Parathyroid adenoma (tissue), 2 donors: ENCODE measurements around the gene TMEM131L.
"Not testable (repeated sequence)": the region's sequence is repeated elsewhere in the genome, so short reads cannot be mapped to it uniquely, and the experiment has no call there.

ENCODE experiments used
- H2AFZ ChIP-seq: fragments of 300-600 bp; sonication (generic); one replicate; pipeline ENCODE4 v1.7.0; 2017; ENCODE audit warnings: antibody characterized with exemption, mild to moderate bottlenecking
- H3K27ac ChIP-seq: fragments of 300-600 bp; sonication (generic); one replicate; pipeline ENCODE4 v1.7.0; 2017
- H3K27me3 ChIP-seq: fragments of 300-600 bp; sonication (generic); one replicate; pipeline ENCODE4 v1.7.0; 2017; ENCODE audit warnings: low read length; ENCODE audit not compliant: control insufficient read depth, insufficient read depth
- H3K36me3 ChIP-seq: fragments of 300-600 bp; sonication (generic); one replicate; pipeline ENCODE4 v1.7.0; 2017; ENCODE audit warnings: low read length; ENCODE audit not compliant: control insufficient read depth, insufficient read depth
- H3K4me1 ChIP-seq: fragments of 300-600 bp; sonication (generic); one replicate; pipeline ENCODE4 v1.7.0; 2017; ENCODE audit warnings: control low read depth
- H3K4me2 ChIP-seq: fragments of 300-600 bp; sonication (generic); one replicate; pipeline ENCODE4 v1.7.0; 2017; ENCODE audit warnings: low read length
- H3K4me3 ChIP-seq: fragments of 300-600 bp; sonication (generic); one replicate; pipeline ENCODE4 v1.7.0; 2017; ENCODE audit warnings: low read depth, low read length
- H3K79me2 ChIP-seq: fragments of 300-600 bp; sonication (generic); one replicate; pipeline ENCODE4 v1.7.0; 2017; ENCODE audit warnings: control low read depth
- H3K9ac ChIP-seq: fragments of 300-600 bp; sonication (generic); one replicate; pipeline ENCODE4 v1.7.0; 2017; ENCODE audit warnings: mild to moderate bottlenecking
- H3K9me3 ChIP-seq: fragments of 300-600 bp; sonication (generic); one replicate; pipeline ENCODE4 v1.7.0; 2017; ENCODE audit warnings: low read length; ENCODE audit not compliant: control insufficient read depth
- CTCF ChIP-seq: fragments of 300-600 bp; sonication (generic); IDR thresholded peaks from one replicate; pipeline ENCODE4 v1.7.0; 2017; ENCODE audit warnings: antibody characterized with exemption, mild to moderate bottlenecking
- donor health status: primary hyperparathyroidism.

Gene TMEM131L

GRCh38 chr4:153506341-153507309, 40.5 kb downstream of the TMEM131L start:
- no peak overlapping the region for H3K4me3 ChIP-seq
- H3K4me2 ChIP-seq: no peak overlapping the region
- H3K9ac ChIP-seq: no peak overlapping the region
- TF ChIP-seq CTCF: no peak
- no peaks in the 10 kb centered on the region for H3K27me3 ChIP-seq
- H3K36me3 ChIP-seq: no peaks in the 10 kb centered on the region
- no peaks in the 10 kb centered on the region for H3K4me1 ChIP-seq
- no peak overlapping the region for H3K27ac ChIP-seq
- no peaks in the 10 kb centered on the region for H3K79me2 ChIP-seq
- H3K9me3 ChIP-seq: no peaks in the 10 kb centered on the region
- H2AFZ ChIP-seq: no peak overlapping the region

- Histone ChIP-seq H3K27me3 (no peaks in the 10 kb centered on the region), H3K4me1 (no peaks in the 10 kb centered on the region), H3K9ac (no peak overlapping the region), H3K4me3 (no peak overlapping the region), H3K79me2 (no peaks in the 10 kb centered on the region), H3K4me2 (no peak overlapping the region), H3K36me3 (no peaks in the 10 kb centered on the region), H3K9me3 (no peaks in the 10 kb centered on the region), H3K27ac (no peak overlapping the region), H2AFZ (no peak overlapping the region)
- TF ChIP-seq CTCF: no peak
Observed at GRCh38 chr4:153507310-153508073, 41.3 kb downstream of the TMEM131L start.

GRCh38 chr4:153509212-153509611, 43.1 kb downstream of the TMEM131L start:
- not testable (repeated sequence) for H3K4me1 ChIP-seq, H3K27ac ChIP-seq, H3K36me3 ChIP-seq, H2AFZ ChIP-seq, H3K9me3 ChIP-seq, H3K79me2 ChIP-seq, H3K9ac ChIP-seq, H3K4me2 ChIP-seq, H3K27me3 ChIP-seq, H3K4me3 ChIP-seq

GRCh38 chr4:153509724-153510123, 43.6 kb downstream of the TMEM131L start:
- no peak for TF ChIP-seq CTCF
- no peak overlapping the region for H2AFZ ChIP-seq
- no peaks in the 10 kb centered on the region for H3K9me3 ChIP-seq
- H3K27ac ChIP-seq: no peak overlapping the region
- H3K4me2 ChIP-seq: no peak overlapping the region
- no peaks in the 10 kb centered on the region for H3K79me2 ChIP-seq
- no peak overlapping the region for H3K4me3 ChIP-seq
- no peak overlapping the region for H3K9ac ChIP-seq
- no peaks in the 10 kb centered on the region for H3K27me3 ChIP-seq
- no peaks in the 10 kb centered on the region for H3K36me3 ChIP-seq
- no peaks in the 10 kb centered on the region for H3K4me1 ChIP-seq

- H2AFZ ChIP-seq: no peak overlapping the region
- H3K36me3 ChIP-seq: no peaks in the 10 kb centered on the region
- H3K9ac ChIP-seq: no peak overlapping the region
- H3K27me3 ChIP-seq: no peaks in the 10 kb centered on the region
- no peaks in the 10 kb centered on the region for H3K4me1 ChIP-seq
- no peaks in the 10 kb centered on the region for H3K79me2 ChIP-seq
- no peak overlapping the region for H3K4me2 ChIP-seq
- H3K4me3 ChIP-seq: no peak overlapping the region
- no peaks in the 10 kb centered on the region for H3K9me3 ChIP-seq
- TF ChIP-seq CTCF: no peak
- H3K27ac ChIP-seq: no peak overlapping the region
Observed at GRCh38 chr4:153510252-153511001, 44.3 kb downstream of the TMEM131L start.
